Esophagus muscularis mucosa (tissue), 4 donors: ENCODE results near the gene KRT37. TPM values are rescaled to one million over a fixed set of nuclear protein-coding genes. Genes with fewer than 3 reads are reported as not detected.

Experiments used
- DNase-seq: peaks from one replicate; pipeline ENCODE4 v3.0.0-alpha.2; 2017; ENCODE audit errors: extremely low spot score
- H3K27ac ChIP-seq, 4 donors: fragments of 200-600 bp; sonication (generic); replicated peaks in 1 of 4; 1 replicate in 3 of 4; 2 replicates in 1 of 4; pipeline ENCODE4 v1.5.1; 2016 to 2019; ENCODE audit warnings: mild to moderate bottlenecking in 1 of 4
- H3K27me3 ChIP-seq, 4 donors: fragments of 200-600 bp; sonication (generic); one replicate each; pipeline versions ENCODE4 v1.5.1 to v1.6.0; 2016 to 2019
- H3K36me3 ChIP-seq, 4 donors: fragments of 200-600 bp; sonication (generic); one replicate each; pipeline ENCODE4 v1.5.1; 2016 to 2019
- H3K4me1 ChIP-seq, 4 donors: fragments of 200-600 bp; sonication (generic); one replicate each; pipeline ENCODE4 v1.5.1; 2016 to 2019
- H3K4me3 ChIP-seq, 4 donors: fragments of 200-600 bp; sonication (generic); 1 replicate in 2 of 4; 2 replicates in 2 of 4; pipeline ENCODE4 v1.5.1; 2016 to 2019; ENCODE audit warnings: mild to moderate bottlenecking in 4 of 4, moderate library complexity in 1 of 4
- H3K9me3 ChIP-seq, 4 donors: fragments of 200-600 bp; sonication (generic); 1 replicate in 3 of 4; 2 replicates in 1 of 4; pipeline ENCODE4 v1.5.1; 2016 to 2019
- CTCF ChIP-seq, 3 experiments: fragments of 200-600 bp in 2 of 3; fragments of 450-650 bp in 1 of 3; sonication (generic) in 2 of 3; IDR thresholded peaks; one replicate each; pipeline ENCODE4 v1.5.1; 2017 to 2019; ENCODE audit warnings: antibody characterized with exemption in 3 of 3, mild to moderate bottlenecking in 2 of 3, moderate library complexity in 1 of 3
- EP300 ChIP-seq: sonication (generic); formaldehyde crosslinking; IDR thresholded peaks from one replicate; pipeline ENCODE4 v1.6.1; 2017; ENCODE audit warnings: antibody characterized with exemption
- POLR2A ChIP-seq: fragments of 450-650 bp; IDR thresholded peaks from one replicate; pipeline ENCODE4 v1.6.1; 2017; ENCODE audit warnings: antibody characterized with exemption, moderate library complexity, mild to moderate bottlenecking, low read depth
- POLR2AphosphoS5 ChIP-seq, 2 donors: sonication (generic); formaldehyde crosslinking; IDR thresholded peaks; one replicate each; pipeline ENCODE4 v1.6.1; 2017; ENCODE audit warnings: antibody characterized with exemption in 2 of 2
- WGBS: methylation state at CpG from one replicate; pipeline ENCODE4 v1.1.5; 2018; 5-methylcytosine and 5-hydroxymethylcytosine counted together
- intact Hi-C: fragments of 100-400 bp; cut with DNase I; formaldehyde crosslinking; loops from one replicate; pipeline ENCODE4 v1.15.1; 2023
- total RNA-seq, 4 donors: library from RNA; depleted of rRNA; stranded (reverse); fragments of >200 nt; gene quantifications; one replicate each; pipeline versions ENCODE4 v1.1.0 to v1.2.1, GENCODE V29; 2016

Gene KRT37
- total RNA-seq, 4 donors from 2014 or later: not detected

GRCh38 chr17:41417576-41418015 is 6.8 kb downstream of the KRT37 start:
- H3K9me3 ChIP-seq: no peaks in the 10 kb centered on the region
- WGBS: 58% methylated on average over 4 of the region's 4 CpGs
- no peak overlapping the region for H3K4me3 ChIP-seq
- no peaks in the 10 kb centered on the region for H3K27me3 ChIP-seq
- TF ChIP-seq POLR2AphosphoS5 (IDR thresholded peaks at IDR 0.05) (no peak), POLR2A (no peak), CTCF (IDR thresholded peaks at IDR 0.05) (no peak), EP300 (no peak)
- H3K27ac ChIP-seq: no peak overlapping the region
- no peaks in the 10 kb centered on the region for H3K36me3 ChIP-seq
- peaks cover 0 to 35% (median 29%) of the 10 kb centered on the region in 4 donors for H3K4me1 ChIP-seq
- intact Hi-C loops: no loop called here
- DNase-seq: no peak

- peaks cover 0 to 35% (median 29%) of the 10 kb centered on the region in 4 donors for H3K4me1 ChIP-seq
- intact Hi-C loops: no loop called here
- TF ChIP-seq POLR2A (no peak), CTCF (IDR thresholded peaks at IDR 0.05) (no peak), POLR2AphosphoS5 (IDR thresholded peaks at IDR 0.05) (no peak), EP300 (no peak)
- H3K4me3 ChIP-seq: no peak overlapping the region
- no peak overlapping the region for H3K27ac ChIP-seq
- WGBS: 96% methylated on average over 6 of the region's 6 CpGs
- H3K9me3 ChIP-seq: no peaks in the 10 kb centered on the region
- H3K27me3 ChIP-seq: no peaks in the 10 kb centered on the region
- DNase-seq: no peak
- H3K36me3 ChIP-seq: no peaks in the 10 kb centered on the region
Measured at GRCh38 chr17:41417127-41417526, 7.3 kb downstream of the KRT37 start.

- TF ChIP-seq POLR2AphosphoS5 (IDR thresholded peaks at IDR 0.05) (no peak), POLR2A (no peak), CTCF (IDR thresholded peaks at IDR 0.05) (no peak), EP300 (no peak)
- no peak for DNase-seq
- H3K36me3 ChIP-seq: no peaks in the 10 kb centered on the region
- no peaks in the 10 kb centered on the region for H3K27me3 ChIP-seq
- 59% methylated on average over 5 of the region's 5 CpGs for WGBS
- intact Hi-C loops: no loop called here
- no peaks in the 10 kb centered on the region for H3K9me3 ChIP-seq
- peak overlapping the region in 2 of 4 donors; percentile 2 to 22 for H3K27ac ChIP-seq
- H3K4me1 ChIP-seq: peaks cover 0 to 35% (median 29%) of the 10 kb centered on the region in 4 donors
- no peak overlapping the region for H3K4me3 ChIP-seq
Measured at GRCh38 chr17:41416479-41416878, 7.9 kb downstream of the KRT37 start.

GRCh38 chr17:41415833-41416335 is 8.5 kb downstream of the KRT37 start:
- 65% methylated on average over 3 of the region's 3 CpGs for WGBS
- intact Hi-C loops: no loop called here
- Histone ChIP-seq H3K4me1 (peaks cover 0 to 35% (median 29%) of the 10 kb centered on the region in 4 donors), H3K4me3 (no peak overlapping the region), H3K9me3 (no peaks in the 10 kb centered on the region), H3K27me3 (no peaks in the 10 kb centered on the region), H3K36me3 (no peaks in the 10 kb centered on the region), H3K27ac (peak overlapping the region in 2 of 4 donors; percentile 2 to 22)
- TF ChIP-seq POLR2AphosphoS5 (IDR thresholded peaks at IDR 0.05): peak in 1 of 2 donors; percentile 13
- TF ChIP-seq CTCF (IDR thresholded peaks at IDR 0.05): no peak
- DNase-seq: no peak

GRCh38 chr17:41415411-41415810 is 9.0 kb downstream of the KRT37 start:
- Histone ChIP-seq H3K4me1 (peaks cover 0 to 35% (median 29%) of the 10 kb centered on the region in 4 donors), H3K9me3 (no peaks in the 10 kb centered on the region), H3K27me3 (no peaks in the 10 kb centered on the region), H3K36me3 (no peaks in the 10 kb centered on the region), H3K4me3 (no peak overlapping the region), H3K27ac (no peak overlapping the region)
- TF ChIP-seq EP300 (no peak), POLR2AphosphoS5 (IDR thresholded peaks at IDR 0.05) (no peak), POLR2A (no peak), CTCF (IDR thresholded peaks at IDR 0.05) (no peak)
- intact Hi-C loops: no loop called here
- no peak for DNase-seq
- WGBS: 78% methylated on average over 4 of the region's 4 CpGs
